GM23248 (cell line): ENCODE measurements around the gene KCNG4.

Experiments
- EZH2 ChIP-seq: fragments of 200-600 bp; sonication (generic); IDR thresholded peaks from 2 replicates; pipeline ENCODE4 v1.6.1; 2018; ENCODE audit warnings: antibody characterized with exemption, mild to moderate bottlenecking; ENCODE audit not compliant: insufficient read depth, poor library complexity, severe bottlenecking
- EZH2phosphoT487 ChIP-seq: fragments of 200-600 bp; sonication (generic); IDR thresholded peaks from 2 replicates; pipeline ENCODE4 v1.6.1; 2018; ENCODE audit warnings: antibody characterized with exemption, moderate library complexity, mild to moderate bottlenecking, low read depth; ENCODE audit not compliant: insufficient read depth

- TF ChIP-seq EZH2 (no peak), EZH2phosphoT487 (no peak)
Measured at GRCh38 chr16:84254062-84254461, 14.2 kb upstream of the KCNG4 start.
